GM21576 (cell line): ENCODE data around the gene CAPN13.

Experiments used
- ATAC-seq: cut with Tn5 transposase; IDR thresholded peaks from one replicate; pipeline ENCODE4 v1.9.1; 2021; ENCODE audit warnings: mild to moderate bottlenecking, moderate library complexity; ENCODE audit not compliant: unreplicated experiment

CAPN13 gene, protein sequence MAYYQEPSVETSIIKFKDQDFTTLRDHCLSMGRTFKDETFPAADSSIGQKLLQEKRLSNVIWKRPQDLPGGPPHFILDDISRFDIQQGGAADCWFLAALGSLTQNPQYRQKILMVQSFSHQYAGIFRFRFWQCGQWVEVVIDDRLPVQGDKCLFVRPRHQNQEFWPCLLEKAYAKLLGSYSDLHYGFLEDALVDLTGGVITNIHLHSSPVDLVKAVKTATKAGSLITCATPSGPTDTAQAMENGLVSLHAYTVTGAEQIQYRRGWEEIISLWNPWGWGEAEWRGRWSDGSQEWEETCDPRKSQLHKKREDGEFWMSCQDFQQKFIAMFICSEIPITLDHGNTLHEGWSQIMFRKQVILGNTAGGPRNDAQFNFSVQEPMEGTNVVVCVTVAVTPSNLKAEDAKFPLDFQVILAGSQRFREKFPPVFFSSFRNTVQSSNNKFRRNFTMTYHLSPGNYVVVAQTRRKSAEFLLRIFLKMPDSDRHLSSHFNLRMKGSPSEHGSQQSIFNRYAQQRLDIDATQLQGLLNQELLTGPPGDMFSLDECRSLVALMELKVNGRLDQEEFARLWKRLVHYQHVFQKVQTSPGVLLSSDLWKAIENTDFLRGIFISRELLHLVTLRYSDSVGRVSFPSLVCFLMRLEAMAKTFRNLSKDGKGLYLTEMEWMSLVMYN

DNA sequence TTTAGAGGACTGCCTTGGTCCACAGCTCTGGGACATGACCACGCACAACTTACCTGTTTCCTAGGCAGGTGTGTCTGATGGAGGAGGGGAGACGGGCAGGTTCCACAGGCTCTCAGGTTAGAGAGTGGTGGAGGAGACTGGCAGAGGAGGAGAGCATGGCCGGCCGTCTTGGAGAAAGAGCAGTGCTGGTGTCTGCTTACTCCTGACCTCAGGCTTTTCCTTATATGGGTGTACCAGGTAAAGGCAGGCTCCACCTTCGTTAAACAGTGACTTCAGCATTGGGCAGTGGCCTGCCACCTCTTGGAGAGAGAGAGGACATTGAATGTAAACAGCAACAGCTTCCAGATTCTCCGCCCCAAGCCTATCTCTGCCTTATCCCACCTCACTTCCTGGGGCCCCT is at the start of gene CAPN13:
CAPN13 (minus strand) TSS at position 198 of the 400 bp plus-strand sequence. CDS start 20,121 bp downstream, outside the sequence.
- ATAC-seq: no peak

DNA sequence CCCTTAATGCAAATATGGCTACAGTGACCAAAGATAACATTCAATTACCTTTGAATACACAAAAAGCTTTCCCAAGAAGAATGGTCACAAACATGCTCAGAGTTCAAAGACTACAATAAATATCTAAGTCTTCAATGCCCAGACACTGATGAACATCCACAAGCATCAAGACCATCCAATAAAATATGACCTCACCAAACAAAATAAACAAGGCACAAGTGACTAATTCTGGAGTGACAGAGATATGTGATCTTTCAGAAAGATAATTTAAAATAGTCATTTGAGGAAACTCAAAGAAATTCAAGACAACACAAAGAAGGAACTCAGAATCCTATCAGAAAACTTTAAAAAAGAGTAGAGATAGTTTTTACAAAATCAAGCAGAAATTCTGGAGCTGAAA is 40.6 kb upstream of the CAPN13 start:
- ATAC-seq: no peak

DNA sequence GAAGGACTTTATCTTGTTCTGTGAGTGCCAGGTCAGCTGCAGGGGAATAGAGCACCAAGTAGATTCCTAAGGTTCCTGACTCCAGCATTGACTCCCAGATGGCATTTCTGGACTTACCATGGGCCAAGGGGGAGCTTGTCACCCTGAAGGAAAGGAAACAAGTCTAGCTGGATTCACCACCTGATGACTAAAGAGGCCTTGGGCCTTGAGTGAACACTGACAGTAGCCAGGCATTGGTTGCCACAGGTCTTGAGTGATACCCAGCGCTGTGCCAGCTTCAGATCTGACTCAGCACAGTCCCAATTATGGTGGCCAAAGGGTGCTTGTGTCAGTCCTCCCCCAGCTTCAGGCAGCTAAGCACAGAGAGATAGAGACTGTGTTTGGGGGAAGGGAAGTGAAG is 40.1 kb upstream of the CAPN13 start:
- no peak for ATAC-seq

DNA sequence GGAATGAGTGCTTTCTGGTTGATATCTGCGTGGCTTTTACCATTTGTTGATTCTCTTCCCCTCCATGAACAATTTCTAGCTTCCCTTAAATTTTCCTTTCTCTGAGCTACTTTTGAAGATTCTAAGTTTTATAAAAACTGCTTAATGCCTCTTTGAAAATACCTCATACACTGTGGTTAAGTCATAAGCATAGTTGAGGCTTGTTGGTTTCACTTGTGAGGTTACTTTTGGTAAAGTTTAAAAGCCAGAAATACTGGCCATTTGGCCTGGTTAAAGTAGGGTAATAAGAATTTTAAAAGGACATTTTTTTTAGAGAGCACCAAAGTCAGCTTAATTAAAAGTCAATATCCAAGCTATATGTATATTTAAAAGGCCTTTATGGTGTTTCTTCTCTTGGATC is 21.3 kb upstream of the CAPN13 start:
- no peak for ATAC-seq

- no peak for ATAC-seq
Observed at GRCh38 chr2:30826916-30827315, 19.7 kb upstream of the CAPN13 start.

DNA sequence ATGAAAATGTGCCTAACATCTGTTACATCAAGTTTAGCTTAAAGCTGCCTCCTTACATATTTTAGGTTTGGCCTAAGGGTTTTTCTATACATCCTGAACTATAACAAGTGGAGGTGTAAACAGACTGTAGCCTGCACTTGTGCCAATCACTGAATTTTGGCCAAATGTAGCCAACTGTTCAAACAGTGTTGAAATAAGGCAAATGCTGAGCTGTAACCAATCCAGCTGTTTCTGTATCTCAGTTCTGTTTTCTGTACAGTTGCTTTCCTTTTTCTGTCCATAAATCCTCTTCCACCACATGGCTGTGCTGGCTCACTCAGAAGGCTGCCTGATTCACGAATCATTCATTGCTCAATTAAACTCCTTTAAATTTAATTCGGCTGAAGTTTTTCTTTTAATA is 19.2 kb upstream of the CAPN13 start:
- ATAC-seq: no peak

DNA sequence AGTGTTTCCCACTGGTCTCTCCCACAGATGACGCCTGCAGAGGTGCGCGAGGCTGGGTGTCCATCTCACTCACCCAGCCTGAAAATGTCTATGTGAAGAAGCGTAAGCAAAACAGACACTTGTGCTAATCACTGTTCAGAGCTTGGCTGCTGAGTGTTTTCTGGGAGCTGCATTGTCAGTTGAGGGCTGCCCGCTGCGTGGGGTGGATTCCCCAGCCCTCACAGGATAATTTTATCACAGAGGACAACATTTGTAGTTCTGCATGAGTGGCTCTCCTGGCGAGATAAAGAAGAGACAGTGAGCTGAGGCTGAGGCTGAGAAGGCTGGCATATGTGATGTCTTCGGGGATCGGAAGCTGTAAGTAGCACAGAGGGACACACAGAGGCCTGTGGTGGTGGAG is 16.2 kb upstream of the CAPN13 start:
- ATAC-seq: no peak

GRCh38 chr2:30821960-30822359 is 14.7 kb upstream of the CAPN13 start:
- ATAC-seq: no peak

GRCh38 chr2:30820381-30821055 is 13.3 kb upstream of the CAPN13 start:
- ATAC-seq: no peak

DNA sequence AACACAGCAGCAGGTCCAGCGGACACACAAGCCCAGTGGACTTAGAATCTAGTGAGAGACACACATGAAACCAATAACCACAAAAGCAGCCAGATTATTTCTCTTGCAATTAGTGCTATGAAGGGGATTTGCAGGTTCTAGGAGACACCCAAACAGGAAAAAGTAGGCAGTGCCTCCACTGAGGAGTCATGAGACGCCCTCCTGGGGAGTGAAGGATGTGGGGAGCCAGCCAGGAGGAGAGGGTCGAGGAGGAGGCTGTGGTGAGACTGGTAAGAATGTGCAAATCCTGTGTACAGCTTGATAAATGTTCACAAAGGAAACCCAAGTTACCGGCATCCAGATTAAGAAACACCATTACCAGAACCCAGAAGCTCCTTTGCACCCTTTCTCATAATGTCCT is 2.7 kb upstream of the CAPN13 start:
- no peak for ATAC-seq

DNA sequence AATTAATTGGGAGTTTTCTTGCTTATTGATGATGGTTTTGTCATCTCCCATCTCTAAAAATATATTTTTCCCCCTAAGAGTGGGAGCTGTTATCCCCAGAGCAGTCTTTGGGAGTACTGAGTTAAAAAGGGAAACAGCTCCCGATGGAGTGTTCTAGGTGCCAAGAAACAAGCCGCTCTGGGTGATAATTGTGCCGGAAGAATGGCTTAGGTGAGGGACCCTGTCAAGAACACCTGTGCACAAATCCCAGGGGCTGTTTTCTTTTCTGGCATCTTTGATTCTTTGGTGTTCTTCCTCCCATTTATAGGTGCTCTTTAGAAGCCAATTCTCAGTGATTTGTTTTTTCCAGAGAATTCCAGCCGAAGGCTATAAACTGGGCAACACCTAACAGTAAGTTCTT is 1.4 kb upstream of the CAPN13 start:
- ATAC-seq: no peak

DNA sequence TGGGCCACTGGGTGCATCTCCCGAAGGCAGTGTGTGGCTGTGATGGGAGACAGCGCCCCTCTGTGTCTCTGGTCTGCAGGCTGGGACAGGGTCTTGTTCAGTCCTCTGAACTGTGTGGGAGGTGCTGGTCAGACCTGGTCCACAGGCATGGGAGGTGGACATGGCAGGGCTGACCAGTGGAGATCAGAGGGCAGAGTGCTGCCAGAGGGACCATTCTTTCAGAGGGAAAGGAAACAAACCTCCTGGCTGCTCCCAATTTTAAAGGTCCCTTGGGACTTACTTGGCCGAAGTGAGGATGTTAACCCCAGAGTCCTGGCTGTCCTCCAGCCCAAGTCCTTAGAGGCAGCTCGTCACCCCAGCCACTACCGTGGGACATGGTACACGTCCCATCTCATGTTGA is 4.0 kb downstream of the CAPN13 start:
- no peak for ATAC-seq

GRCh38 chr2:30802611-30803010 is 4.6 kb downstream of the CAPN13 start:
- no peak for ATAC-seq

DNA sequence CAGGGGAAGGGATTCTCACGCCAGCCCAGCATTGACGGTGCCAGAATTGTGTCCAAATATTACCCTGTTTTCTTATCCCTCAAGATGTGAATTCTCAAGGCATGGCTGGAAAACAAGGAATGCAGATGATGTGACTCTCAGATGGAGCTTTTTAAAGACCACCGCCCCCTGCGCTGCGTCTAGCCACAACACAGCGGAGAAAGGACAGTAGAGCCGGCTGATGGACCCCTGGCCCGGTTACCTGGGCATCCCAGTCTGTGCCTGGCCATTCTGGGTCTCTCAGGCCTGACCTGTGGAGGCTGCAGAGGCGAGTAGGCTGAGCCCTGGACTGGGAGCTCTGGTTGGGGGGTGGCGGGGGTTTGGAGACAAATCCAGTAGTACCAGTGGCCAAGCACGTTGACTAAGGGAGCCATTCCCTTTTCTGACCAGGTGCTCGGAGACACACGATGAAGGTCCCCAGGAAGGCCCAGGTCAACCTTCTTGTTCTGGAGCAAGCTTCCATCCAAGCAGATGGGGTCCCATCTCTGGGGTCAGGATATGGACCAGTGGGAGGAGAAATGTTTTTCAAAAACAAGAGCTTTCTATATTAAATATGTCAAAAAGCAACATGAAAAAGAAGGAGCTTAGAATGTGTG is 5.3 kb downstream of the CAPN13 start:
- no peak for ATAC-seq

DNA sequence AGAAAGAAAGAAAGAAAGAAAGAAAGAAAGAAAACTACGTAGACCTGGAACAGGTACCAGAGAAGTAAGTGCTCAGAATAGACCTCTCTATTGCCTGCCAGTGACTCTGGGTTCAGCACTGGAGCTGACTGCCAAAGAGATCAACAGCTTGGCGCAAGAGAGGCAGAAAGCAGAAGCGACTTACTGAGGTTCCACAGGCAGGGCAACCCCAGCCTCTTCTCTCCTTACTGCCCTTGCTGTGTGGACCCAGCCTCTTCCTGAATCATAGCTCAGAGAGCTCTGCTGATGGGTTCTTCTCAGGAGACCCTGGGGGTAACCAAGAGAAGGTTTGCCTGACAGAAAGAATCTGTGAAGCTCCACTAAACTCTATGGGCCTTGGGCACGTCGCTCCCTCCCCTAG is 7.1 kb downstream of the CAPN13 start:
- no peak for ATAC-seq

GRCh38 chr2:30799366-30799765 is 7.9 kb downstream of the CAPN13 start:
- ATAC-seq: no peak

DNA sequence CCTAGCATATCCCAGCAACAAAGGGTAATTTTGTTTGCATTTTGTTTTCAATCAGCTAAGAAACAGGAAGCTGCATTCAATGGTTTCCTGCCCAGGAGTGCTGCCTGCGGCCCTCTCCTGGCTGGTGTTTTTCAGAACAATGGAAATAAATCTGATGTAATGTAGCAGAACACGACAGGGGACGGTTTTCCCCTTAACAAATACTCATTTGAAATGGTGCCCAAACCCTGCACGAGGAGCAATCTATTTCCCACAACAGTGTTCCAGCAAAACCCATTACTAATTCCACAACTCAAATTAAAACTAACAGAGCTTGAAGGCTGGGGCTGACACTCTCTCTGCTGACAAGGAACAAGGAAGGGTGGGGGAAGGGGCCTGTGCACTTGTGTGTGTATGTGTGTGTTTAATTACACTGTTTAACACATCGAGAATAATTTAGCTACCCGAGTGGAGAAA is 8.7 kb downstream of the CAPN13 start:
- ATAC-seq: no peak

- no peak for ATAC-seq
Observed at GRCh38 chr2:30797381-30798015, 9.7 kb downstream of the CAPN13 start.

GRCh38 chr2:30796699-30797098 is 10.5 kb downstream of the CAPN13 start:
- ATAC-seq: no peak

DNA sequence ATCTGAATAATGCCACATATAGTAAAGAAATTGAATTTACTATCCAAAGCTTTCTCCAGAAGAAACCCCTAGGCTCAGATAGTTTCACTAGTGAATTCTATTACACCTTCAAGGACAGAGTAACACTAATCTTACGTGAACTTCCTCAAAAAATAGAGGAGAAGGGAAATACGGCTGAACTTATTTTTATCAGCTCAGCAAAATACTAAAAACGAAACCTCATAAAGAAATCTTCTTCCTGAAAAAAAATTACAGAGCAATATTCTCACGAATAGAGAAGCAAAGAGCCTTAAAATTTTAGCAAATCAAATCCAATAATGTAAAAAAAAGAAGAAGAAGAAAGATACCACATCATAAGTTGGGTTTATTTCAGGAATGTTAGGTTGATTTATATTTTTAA is 14.7 kb downstream of the CAPN13 start:
- ATAC-seq: no peak

DNA sequence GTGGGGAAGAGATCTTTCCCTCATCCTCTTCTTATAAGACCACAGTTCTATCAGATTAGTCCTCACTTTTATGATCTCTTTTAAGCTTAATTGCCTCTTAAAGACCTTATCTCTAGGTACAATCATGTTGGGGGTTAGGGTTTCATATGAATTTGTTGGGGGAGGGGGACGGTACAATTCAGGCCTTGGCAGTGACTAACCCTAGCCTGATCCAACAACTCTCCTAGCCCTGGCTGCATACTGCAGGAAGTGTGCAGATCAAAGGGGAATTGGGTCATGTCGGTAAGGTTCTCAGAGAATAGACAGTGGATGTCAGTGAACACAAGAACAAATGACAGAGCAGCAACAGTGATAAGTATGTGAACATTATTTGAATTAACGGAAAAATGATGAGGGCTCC is 16.4 kb downstream of the CAPN13 start:
- ATAC-seq: no peak
